K562 (cell line): Measurements from ENCODE around the gene PLA2R1. TPM values are rescaled to one million over a fixed set of nuclear protein-coding genes. Genes with fewer than 3 reads are reported as not detected.

Source experiments
- ATAC-seq: fragments of 200-7000 bp; cut with Tn5 transposase; 3 replicates; pipeline ENCODE4 v1.9.1; 2020; ENCODE audit warnings: moderate library complexity
- BruUV-seq: library from RNA; stranded (reverse); fragments of 400-500 nt; replicated peaks from 2 replicates; lab custom pipeline; 2021; lab: Mats Ljungman, UMichigan
- CTCF ChIA-PET: fragments of 300-600 bp; formaldehyde crosslinking; extraction: SDS; loops from one replicate; lab custom pipeline; 2021; ENCODE audit warnings: low intra/inter-chr PET ratio; lab: Yijun Ruan, JAX
- POLR2A ChIA-PET: fragments of 300-600, 350-650 bp; sonication (Branson Sonifier 250); formaldehyde crosslinking; extraction: SDS; loops from one replicate; lab custom pipeline; 2021; ENCODE audit warnings: antibody characterized with exemption, inconsistent platforms; lab: Yijun Ruan, JAX
- DNase-seq, 4 experiments: peaks; one replicate each; pipeline versions ENCODE4 v3.0.0 to v3.0.0-alpha.2; 2011 to 2018; ENCODE audit warnings: low spot score in 3 of 4, mixed read lengths in 3 of 4; ENCODE audit errors: extremely low read depth in 1 of 4
- FAIRE-seq: peaks from 2 replicates; lab custom pipeline; 2011; peaks lifted over from hg19 to GRCh38; lab: Jason Lieb, UNC
- H2AFZ ChIP-seq: 2 replicates; pipeline ENCODE4 v1.6.0; 2011; ENCODE audit warnings: low read depth, low read length, control low read depth, inconsistent platforms
- H3K27ac ChIP-seq: fragments of 200-600 bp; 3 replicates; pipeline ENCODE4 v1.8.0; 2011; ENCODE audit warnings: low read depth, mild to moderate bottlenecking, control low read depth, inconsistent platforms, low read length, moderate library complexity, mixed read lengths; ENCODE audit errors: extremely low read depth
- H3K27me3 ChIP-seq, 2 experiments: fragments of 300-600 bp in 1 of 2; 2 replicates in 1 of 2; 3 replicates in 1 of 2; pipeline versions ENCODE4 v1.6.0 to v1.8.0; 2011; ENCODE audit warnings: inconsistent platforms in 2 of 2, low read length in 2 of 2, mild to moderate bottlenecking in 1 of 2, mixed read lengths in 1 of 2, moderate library complexity in 1 of 2; ENCODE audit not compliant: control insufficient read depth in 2 of 2, insufficient read depth in 2 of 2
- H3K36me3 ChIP-seq: fragments of 300-600 bp; 3 replicates; pipeline ENCODE4 v1.8.0; 2011; ENCODE audit warnings: mild to moderate bottlenecking, low read length, inconsistent platforms; ENCODE audit not compliant: control insufficient read depth, insufficient read depth
- H3K4me1 ChIP-seq, 2 experiments: fragments of 200-600 bp in 1 of 2; replicated peaks in 1 of 2; 2 replicates in 1 of 2; 3 replicates in 1 of 2; pipeline versions ENCODE4 v1.5.1 to v1.8.0; 2011; ENCODE audit warnings: inconsistent platforms in 2 of 2, low read length in 2 of 2, mild to moderate bottlenecking in 1 of 2, mixed read lengths in 1 of 2, moderate library complexity in 1 of 2; ENCODE audit not compliant: control insufficient read depth in 2 of 2, insufficient read depth in 2 of 2
- H3K4me2 ChIP-seq: 2 replicates; pipeline ENCODE4 v1.6.1; 2011; ENCODE audit warnings: low read length, control low read depth, inconsistent platforms, mixed read lengths; ENCODE audit not compliant: insufficient read depth
- H3K4me3 ChIP-seq: fragments of 200-600 bp; sonication (generic), shearing (Covaris generic); 2 replicates; pipeline ENCODE4 v1.5.1; 2016; ENCODE audit warnings: control low read depth, inconsistent platforms
- H3K79me2 ChIP-seq: fragments of 200-600 bp; 3 replicates; pipeline ENCODE4 v1.8.0; 2011; ENCODE audit warnings: low read length, inconsistent platforms; ENCODE audit not compliant: control insufficient read depth, insufficient read depth
- H3K9ac ChIP-seq, 2 experiments: 2 replicates each; pipeline versions ENCODE4 v1.6.0 to v1.6.1; 2011; ENCODE audit warnings: low read depth in 2 of 2, low read length in 2 of 2, control low read depth in 1 of 2, inconsistent platforms in 1 of 2, mild to moderate bottlenecking in 1 of 2, mixed read lengths in 1 of 2; ENCODE audit not compliant: insufficient read depth in 1 of 2
- H3K9me1 ChIP-seq: one replicate; pipeline ENCODE4 v1.6.0; 2011; ENCODE audit warnings: inconsistent platforms, mild to moderate bottlenecking, low read length, moderate library complexity; ENCODE audit not compliant: control insufficient read depth, insufficient read depth
- H3K9me3 ChIP-seq: replicated peaks from 2 replicates; pipeline ENCODE4 v1.5.1; 2011; ENCODE audit warnings: low read depth, low read length, inconsistent platforms; ENCODE audit not compliant: control insufficient read depth, insufficient read depth
- H4K20me1 ChIP-seq: replicated peaks from 2 replicates; pipeline ENCODE4 v1.6.1; 2011; ENCODE audit warnings: low read length, inconsistent platforms, mixed read lengths; ENCODE audit not compliant: control insufficient read depth, insufficient read depth
- ATF6 ChIP-seq: sonication (generic); formaldehyde crosslinking; IDR thresholded peaks from 2 replicates; pipeline ENCODE4 v1.4.0; 2020; ENCODE audit warnings: mild to moderate bottlenecking, missing genetic modification reagents
- CHD2 ChIP-seq: IDR thresholded peaks from 2 replicates; pipeline ENCODE4 v1.6.1; 2011; ENCODE audit warnings: low read depth, low read length
- FOSL1 ChIP-seq: fragments of 200-800 bp; sonication (Bioruptor generic); conservative IDR thresholded peaks from 2 replicates; pipeline ENCODE4 v1.6.1; 2016; ENCODE audit warnings: missing genetic modification characterization, missing compliant biosample characterization
- HDAC1 ChIP-seq, 2 experiments: fragments of 450-650 bp; IDR thresholded peaks; 2 replicates each; pipeline ENCODE4 v1.6.1; 2016 to 2017; ENCODE audit warnings: inconsistent platforms in 1 of 2, mild to moderate bottlenecking in 1 of 2, moderate library complexity in 1 of 2
- HDAC6 ChIP-seq: IDR thresholded peaks from 2 replicates; pipeline ENCODE4 v1.6.1; 2012; ENCODE audit warnings: low read depth, mild to moderate bottlenecking, control low read depth, inconsistent platforms, low read length, moderate library complexity
- ILK ChIP-seq: fragments of 450-650 bp; IDR thresholded peaks from 2 replicates; pipeline ENCODE4 v1.6.1; 2016; ENCODE audit warnings: missing genetic modification characterization, low read depth, mild to moderate bottlenecking, missing compliant biosample characterization, moderate library complexity, borderline replicate concordance
- NFIX ChIP-seq: fragments of 250-450 bp; sonication (Bioruptor Pico); IDR thresholded peaks from 2 replicates; pipeline ENCODE4 v1.4.0; 2020; ENCODE audit warnings: low read depth, mild to moderate bottlenecking, moderate library complexity
- RBBP5 ChIP-seq: fragments of 200-600 bp; sonication (generic); IDR thresholded peaks from 2 replicates; pipeline ENCODE4 v1.6.1; 2012; ENCODE audit warnings: borderline replicate concordance, mild to moderate bottlenecking, low read length, control low read depth, inconsistent platforms; ENCODE audit not compliant: insufficient read depth, poor library complexity, severe bottlenecking
- SIN3B ChIP-seq: fragments of 450-650 bp; IDR thresholded peaks from 2 replicates; pipeline ENCODE4 v1.6.1; 2017; ENCODE audit warnings: low read depth, mild to moderate bottlenecking, moderate library complexity
- SMARCB1 ChIP-seq: IDR thresholded peaks from 2 replicates; pipeline ENCODE4 v1.6.1; 2011; ENCODE audit warnings: improper control_type of control experiment, low read depth; ENCODE audit not compliant: insufficient read length
- SREBF1 ChIP-seq: fragments of 150-350 bp; IDR thresholded peaks from 2 replicates; pipeline ENCODE4 v1.6.1; 2014; ENCODE audit warnings: antibody characterized with exemption, low read depth, low read length, borderline replicate concordance
- SRF ChIP-seq, 2 experiments: fragments of 250-450, 450-650 bp in 1 of 2; sonication (Bioruptor Pico) in 1 of 2; sonication (generic) in 1 of 2; formaldehyde crosslinking; IDR thresholded peaks; 2 replicates each; pipeline versions ENCODE4 v1.5.0 to v1.5.1; 2020 to 2022; ENCODE audit warnings: mild to moderate bottlenecking in 1 of 2, missing genetic modification reagents in 1 of 2
- YBX1 ChIP-seq: fragments of 450-650 bp; IDR thresholded peaks from 2 replicates; pipeline ENCODE4 v1.7.1; 2016; ENCODE audit warnings: mild to moderate bottlenecking
- ZC3H8 ChIP-seq: fragments of 450-650 bp; IDR thresholded peaks from 2 replicates; pipeline ENCODE4 v1.6.1; 2017
- ZFP30 ChIP-seq: fragments of 250-450 bp; sonication (Bioruptor Pico); IDR thresholded peaks from 2 replicates; pipeline ENCODE4 v1.8.0; 2022; ENCODE audit warnings: moderate library complexity, mild to moderate bottlenecking, inconsistent platforms, borderline replicate concordance
- ZNF431 ChIP-seq: sonication (generic); formaldehyde crosslinking; IDR thresholded peaks from 2 replicates; pipeline ENCODE4 v1.8.0; 2022; ENCODE audit warnings: mild to moderate bottlenecking, missing genetic modification reagents
- WGBS: fragments of 100-300 bp; shearing (Covaris generic); methylation state at CpG from one replicate; pipeline ENCODE4 v1.1.6; 2016; ENCODE audit warnings: low coverage, mixed read lengths; ENCODE audit not compliant: insufficient coverage; ENCODE audit errors: missing lambda C conversion rate; 5-methylcytosine and 5-hydroxymethylcytosine counted together
- in situ Hi-C: fragments of 300-500 bp; cut with MboI; formaldehyde crosslinking; loops from 4 replicates; pipeline ENCODE4 v1.15.0; 2018; ENCODE audit warnings: inconsistent platforms, mixed read lengths
- intact Hi-C: fragments of 100-400 bp; cut with micrococcal nuclease; formaldehyde crosslinking; loops from 2 replicates; pipeline ENCODE4 v1.14.2; 2022
- polyA plus RNA-seq, 8 experiments: library from polyadenylated mRNA; depleted of rRNA in 4 of 8; stranded (reverse) in 5 of 8; unstranded in 3 of 8; fragments of >200 nt; fragmentation: Nextera tagmentation in 2 of 8; fragmentation: Illumina TruSeq in 1 of 8; extraction: Ambion mirVana in 2 of 8; extraction: Trizol in 1 of 8; gene quantifications; 2 replicates each; pipeline versions ENCODE4 v1.2.1 to v1.2.3, GENCODE V29; 2011 to 2014; ENCODE audit warnings: inconsistent platforms in 1 of 8, missing spikeins in 1 of 8
- total RNA-seq, 7 experiments: library from RNA; depleted of rRNA in 6 of 7; stranded (reverse); fragments of >200 nt in 6 of 7; fragmentation: Illumina TruSeq in 2 of 7; extraction: Trizol in 2 of 7; gene quantifications; 2 replicates each; pipeline versions ENCODE4 v1.2.1 to v1.2.3, GENCODE V29; 2011 to 2021; ENCODE audit warnings: low replicate concordance in 1 of 7

PLA2R1 gene
- total and polyA plus RNA-seq, 9 of the 15 experiments (the other 6 are each of a cell fraction or from before 2014, with no cell fraction given): not detected

DNA sequence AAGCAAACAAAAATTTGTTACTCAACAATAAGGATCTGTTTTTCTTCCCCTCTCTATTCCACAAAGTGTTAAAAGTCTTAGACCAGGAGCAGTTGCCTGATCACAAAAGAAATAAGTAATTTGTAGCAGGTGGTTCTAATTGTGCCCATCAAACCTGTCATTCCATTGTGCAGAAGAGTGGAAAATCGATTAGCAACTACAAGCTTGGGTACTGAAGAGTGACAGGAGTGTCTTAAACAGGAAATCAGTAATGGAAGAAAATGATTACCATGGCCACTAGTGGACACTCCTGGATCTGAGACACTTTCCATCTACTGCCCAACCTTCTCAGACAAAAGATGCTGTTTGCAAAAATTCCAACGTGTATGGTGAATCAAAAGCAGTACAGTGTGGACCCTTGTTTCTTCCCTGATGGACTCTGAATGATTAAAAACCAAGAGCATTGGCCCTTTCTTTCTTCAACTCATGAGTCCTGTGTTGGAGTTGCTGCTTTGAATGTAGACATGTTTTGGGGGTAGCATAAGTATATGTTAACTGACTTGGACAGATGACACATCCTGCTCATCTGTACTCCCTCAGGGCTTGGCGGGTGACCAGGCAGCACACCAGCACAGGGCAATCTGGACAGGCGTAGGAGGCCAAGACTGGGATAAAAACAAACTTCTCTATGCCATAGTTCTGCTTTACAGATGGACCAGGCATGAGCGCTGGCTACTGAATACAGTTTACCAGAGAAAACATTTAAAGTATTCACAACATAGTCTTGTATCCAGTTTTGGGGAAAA is 51.9 kb downstream of the PLA2R1 start:
- no peak for FAIRE-seq

DNA sequence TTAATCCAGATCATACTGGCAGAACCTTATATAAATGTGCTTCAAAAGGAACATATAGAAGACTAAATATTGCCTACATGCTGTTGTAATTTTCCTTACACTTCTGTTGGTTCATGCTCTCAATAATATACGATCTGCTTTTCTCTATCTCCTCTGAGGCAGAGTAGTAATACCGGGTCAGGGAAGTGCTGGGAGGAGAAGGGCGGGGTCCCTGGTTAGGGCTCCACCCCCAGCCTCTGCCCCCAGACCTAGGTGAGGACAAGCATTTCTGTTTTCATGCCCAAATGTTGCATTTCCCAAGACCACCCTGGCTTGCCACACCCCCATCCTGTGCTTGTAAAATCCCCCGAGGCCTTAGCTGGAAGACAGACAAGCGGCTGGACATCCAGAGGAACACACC is 55.3 kb downstream of the PLA2R1 start:
- Histone ChIP-seq H2AFZ (no peak overlapping the region), H3K79me2 (no peaks in the 10 kb centered on the region), H3K4me2 (no peak overlapping the region), H3K9me3 (no peaks in the 10 kb centered on the region), H4K20me1 (no peaks in the 10 kb centered on the region), H3K27me3 (peaks cover 2 to 3% of the 10 kb centered on the region in 2 experiments; a peak in 4 of 5 replicates), H3K4me3 (no peak overlapping the region), H3K4me1 (no peaks in the 10 kb centered on the region), H3K27ac (no peak overlapping the region), H3K9ac (no peak overlapping the region), H3K9me1 (no peaks in the 10 kb centered on the region), H3K36me3 (no peaks in the 10 kb centered on the region)
- ATAC-seq (no peak; the same call in 2 of the 3 replicates), FAIRE-seq (no peak), DNase-seq (no peak)
- WGBS: 1% methylated on average over 5 of the region's 5 CpGs
- BruUV-seq: no TSS peak
- CTCF ChIA-PET: interaction anchor here (0.7 kb wide), 1 partner anchor 818 kb away, joined by 3 read pairs; no protein-coding TSS in a partner anchor
- in situ Hi-C loops: no loop called here
- POLR2A ChIA-PET: no interaction called here
- intact Hi-C loops: no loop called here
- TF ChIP-seq ZNF431 (CRISPR knock-in tag) (no peak), FOSL1 (tag) (no peak), RBBP5 (no peak), ILK (no peak), ATF6 (CRISPR knock-in tag) (no peak), ZC3H8 (no peak), HDAC1 (IDR thresholded peaks at IDR 0.05) (no peak), YBX1 (no peak), SREBF1 (no peak), SIN3B (no peak), SMARCB1 (no peak), ZFP30 (no peak)

More for the DNA sequence above, 51.9 kb downstream of the PLA2R1 start:
- under 1% methylated on average over 5 of the region's 5 CpGs for WGBS
- H3K9ac ChIP-seq: no peak overlapping the region
- no peaks in the 10 kb centered on the region for H3K4me1 ChIP-seq
- H3K4me2 ChIP-seq: no peak overlapping the region
- CTCF ChIA-PET: no interaction called here
- intact Hi-C loops: no loop called here
- H3K27me3 ChIP-seq: peaks cover 2 to 3% of the 10 kb centered on the region in 2 experiments; a peak in 4 of 5 replicates
- no peaks in the 10 kb centered on the region for H3K79me2 ChIP-seq
- in situ Hi-C loops: no loop called here
- H3K9me3 ChIP-seq: no peaks in the 10 kb centered on the region
- BruUV-seq: no TSS peak
- POLR2A ChIA-PET: no interaction called here
- H2AFZ ChIP-seq: no peak overlapping the region
- H3K27ac ChIP-seq: no peak overlapping the region
- no peaks in the 10 kb centered on the region for H3K36me3 ChIP-seq
- ATAC-seq: 0 out of 3 replicates have a peak, but pooled peaks have one; percentile 33
- no peak overlapping the region for H3K4me3 ChIP-seq
- H3K9me1 ChIP-seq: no peaks in the 10 kb centered on the region
- DNase-seq: no peak
- H4K20me1 ChIP-seq: no peaks in the 10 kb centered on the region
- TF ChIP-seq HDAC6: no peak
- no peak for TF ChIP-seq CHD2
- no peak for TF ChIP-seq SRF (CRISPR knock-in tag; IDR thresholded peaks at IDR 0.05)
- TF ChIP-seq NFIX (CRISPR knock-in tag): no peak
